ENCODE measurements around the gene SESTD1.

DNA sequence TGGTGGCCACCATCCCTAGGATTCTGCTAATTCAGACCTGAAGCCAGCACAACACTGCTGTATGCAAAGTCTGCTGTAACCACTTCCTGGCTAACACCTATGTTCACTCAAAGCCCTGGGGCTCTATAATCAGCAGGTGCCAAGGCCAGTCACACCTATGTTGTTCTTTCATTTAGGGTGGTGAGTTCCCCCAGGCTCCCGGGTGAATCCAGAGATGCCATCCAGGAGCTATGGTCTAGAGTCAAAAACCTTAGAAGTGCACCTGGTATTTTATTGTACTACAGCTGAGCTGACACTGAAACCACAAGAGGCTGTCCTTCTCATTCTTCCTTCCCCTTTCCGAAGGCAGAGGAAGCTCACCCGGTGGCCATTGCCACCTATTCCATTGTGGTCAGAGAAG is 168.5 kb downstream of the SESTD1 start:
- TF ChIP-seq, protein P1, sequence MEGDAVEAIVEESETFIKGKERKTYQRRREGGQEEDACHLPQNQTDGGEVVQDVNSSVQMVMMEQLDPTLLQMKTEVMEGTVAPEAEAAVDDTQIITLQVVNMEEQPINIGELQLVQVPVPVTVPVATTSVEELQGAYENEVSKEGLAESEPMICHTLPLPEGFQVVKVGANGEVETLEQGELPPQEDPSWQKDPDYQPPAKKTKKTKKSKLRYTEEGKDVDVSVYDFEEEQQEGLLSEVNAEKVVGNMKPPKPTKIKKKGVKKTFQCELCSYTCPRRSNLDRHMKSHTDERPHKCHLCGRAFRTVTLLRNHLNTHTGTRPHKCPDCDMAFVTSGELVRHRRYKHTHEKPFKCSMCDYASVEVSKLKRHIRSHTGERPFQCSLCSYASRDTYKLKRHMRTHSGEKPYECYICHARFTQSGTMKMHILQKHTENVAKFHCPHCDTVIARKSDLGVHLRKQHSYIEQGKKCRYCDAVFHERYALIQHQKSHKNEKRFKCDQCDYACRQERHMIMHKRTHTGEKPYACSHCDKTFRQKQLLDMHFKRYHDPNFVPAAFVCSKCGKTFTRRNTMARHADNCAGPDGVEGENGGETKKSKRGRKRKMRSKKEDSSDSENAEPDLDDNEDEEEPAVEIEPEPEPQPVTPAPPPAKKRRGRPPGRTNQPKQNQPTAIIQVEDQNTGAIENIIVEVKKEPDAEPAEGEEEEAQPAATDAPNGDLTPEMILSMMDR (conservative IDR thresholded peaks at IDR 0.05 in 1 of 2, IDR thresholded peaks at IDR 0.05 in 1 of 2; ENCODE audit: low read depth in 1 of 2, low read length in 2 of 2), result no peak
- TF ChIP-seq EZH2 (IDR thresholded peaks at IDR 0.05; ENCODE audit: low read length, missing control alignments), result no peak

All from fibroblast of lung (primary cell).